Neural cell (in vitro differentiated cells): ENCODE measurements around the gene TYK2.
A peak's percentile ranks its signal among the peaks of the same experiment; 100 is the strongest.

Experiments used
- CTCF ChIP-seq: fragments of 450-650 bp; IDR thresholded peaks from 2 replicates; pipeline ENCODE4 v1.5.1; 2014; ENCODE audit warnings: antibody characterized with exemption, mild to moderate bottlenecking, moderate library complexity; ENCODE audit not compliant: poor library complexity, severe bottlenecking
- EP300 ChIP-seq: fragments of 450-650 bp; conservative IDR thresholded peaks from 2 replicates; pipeline ENCODE4 v1.6.1; 2014; ENCODE audit warnings: antibody characterized with exemption, mild to moderate bottlenecking, moderate library complexity; ENCODE audit not compliant: poor library complexity, severe bottlenecking
- EZH2 ChIP-seq: fragments of 200-600, 300-800 bp; shearing (Covaris generic), sonication (generic); IDR thresholded peaks from 2 replicates; pipeline ENCODE4 v1.6.1; 2014; ENCODE audit warnings: antibody characterized with exemption, low read length, borderline replicate concordance, mild to moderate bottlenecking; ENCODE audit not compliant: insufficient read depth, poor library complexity, severe bottlenecking
- MXI1 ChIP-seq: fragments of 450-650 bp; conservative IDR thresholded peaks from 2 replicates; pipeline ENCODE4 v1.6.1; 2014; ENCODE audit warnings: antibody characterized with exemption, mild to moderate bottlenecking; ENCODE audit not compliant: poor library complexity, severe bottlenecking
- RAD21 ChIP-seq: fragments of 450-650 bp; conservative IDR thresholded peaks from 2 replicates; pipeline ENCODE4 v1.6.1; 2014; ENCODE audit warnings: antibody characterized with exemption, mild to moderate bottlenecking, moderate library complexity

GRCh38 chr19:10416380-10417257 lies 36.2 kb upstream of the TYK2 start:
- TF ChIP-seq CTCF (peak; percentile 96), RAD21 (peak; percentile 35), MXI1 (peak; percentile 58), EZH2 (no peak), EP300 (peak; percentile 69)
